IgD-negative memory B cell (primary cell): ENCODE data around the gene EPS8L2. TPM values are rescaled to one million over a fixed set of nuclear protein-coding genes. Genes with fewer than 3 reads are reported as not detected.
"Not testable (repeated sequence)": the region's sequence is repeated elsewhere in the genome, so short reads cannot be mapped to it uniquely, and the experiment has no call there.

ENCODE experiments used
- H3K27ac Mint-ChIP-seq, 3 donors: one replicate each; pipeline ENCODE4 v1.8.0; 2020 to 2022; ENCODE audit warnings: mild to moderate bottlenecking in 3 of 3, mixed read lengths in 3 of 3, moderate library complexity in 1 of 3
- H3K27me3 Mint-ChIP-seq: one replicate; pipeline ENCODE4 v1.8.0; 2021; ENCODE audit warnings: mixed read lengths
- H3K36me3 Mint-ChIP-seq: one replicate; pipeline ENCODE4 v1.8.0; 2020; ENCODE audit warnings: mild to moderate bottlenecking, mixed read lengths
- H3K4me1 Mint-ChIP-seq, 3 donors: one replicate each; pipeline ENCODE4 v1.8.0; 2020 to 2022; ENCODE audit warnings: mixed read lengths in 3 of 3, mild to moderate bottlenecking in 1 of 3
- H3K4me3 Mint-ChIP-seq, 4 donors: one replicate each; pipeline ENCODE4 v1.8.0; 2020 to 2022; ENCODE audit warnings: mild to moderate bottlenecking in 4 of 4, mixed read lengths in 4 of 4, moderate library complexity in 3 of 4
- H3K9me3 Mint-ChIP-seq, 3 donors: one replicate each; pipeline ENCODE4 v1.8.0; 2020 to 2021; ENCODE audit warnings: mixed read lengths in 3 of 3, mild to moderate bottlenecking in 1 of 3
- polyA plus RNA-seq: library from polyadenylated mRNA; unstranded; fragments of 300-500 nt; fragmentation: Illumina TruSeq; gene quantifications from one replicate; pipeline ENCODE4 v1.2.3, GENCODE V29; 2021

Gene EPS8L2
- polyA plus RNA-seq, 1 donor from 2014 or later = 17.3 TPM

- Mint-ChIP-seq H3K27me3 (peaks cover 11% of the 10 kb centered on the region), H3K4me3 (peak overlapping the region in 2 of 4 donors; percentile 37 to 91), H3K4me1 (peaks cover 7 to 12% (median 11%) of the 10 kb centered on the region in 3 donors), H3K27ac (peak overlapping the region in 1 of 3 donors; percentile 83), H3K36me3 (no peaks in the 10 kb centered on the region), H3K9me3 (peaks cover 0 to 3% (median 0%) of the 10 kb centered on the region in 3 donors)
Observed at GRCh38 chr11:722346-722811, 16.3 kb downstream of the EPS8L2 start.

GRCh38 chr11:723120-723883 lies 17.3 kb downstream of the EPS8L2 start:
- H3K4me3 Mint-ChIP-seq = peak overlapping the region; percentile 78 to 97 (median 92)
- H3K36me3 Mint-ChIP-seq = no peaks in the 10 kb centered on the region
- H3K27me3 Mint-ChIP-seq = peaks cover 11% of the 10 kb centered on the region
- peak overlapping the region in 2 of 3 donors; percentile 31 to 85 for H3K27ac Mint-ChIP-seq
- peaks cover 7 to 12% (median 11%) of the 10 kb centered on the region in 3 donors for H3K4me1 Mint-ChIP-seq
- peaks cover 0 to 3% (median 0%) of the 10 kb centered on the region in 3 donors for H3K9me3 Mint-ChIP-seq

- Mint-ChIP-seq H3K4me3 (peak overlapping the region in 3 of 4 donors; percentile 28 to 89 (median 32)), H3K36me3 (no peaks in the 10 kb centered on the region), H3K27ac (no peak overlapping the region), H3K27me3 (peaks cover 11% of the 10 kb centered on the region), H3K4me1 (peaks cover 7 to 12% (median 11%) of the 10 kb centered on the region in 3 donors), H3K9me3 (peaks cover 0 to 2% (median 0%) of the 10 kb centered on the region in 3 donors)
Observed at GRCh38 chr11:724049-724777, 18.2 kb downstream of the EPS8L2 start.

GRCh38 chr11:724778-725386 lies 18.9 kb downstream of the EPS8L2 start:
- no peaks in the 10 kb centered on the region for H3K36me3 Mint-ChIP-seq

GRCh38 chr11:725624-726202 lies 19.7 kb downstream of the EPS8L2 start:
- Mint-ChIP-seq H3K4me1 (peaks cover 7 to 13% (median 12%) of the 10 kb centered on the region in 3 donors), H3K27ac (no peak overlapping the region), H3K9me3 (peaks cover 0 to 1% (median 0%) of the 10 kb centered on the region in 3 donors), H3K27me3 (peaks cover 5% of the 10 kb centered on the region), H3K4me3 (peak overlapping the region in 3 of 4 donors; percentile 49 to 76 (median 73)), H3K36me3 (no peaks in the 10 kb centered on the region)

More at GRCh38 chr11:724778-725386, 18.9 kb downstream of the EPS8L2 start:
- no peak overlapping the region for H3K27ac Mint-ChIP-seq
- H3K4me3 Mint-ChIP-seq = peak overlapping the region; percentile 28 to 89 (median 36)
- H3K9me3 Mint-ChIP-seq = peaks cover 0 to 1% (median 0%) of the 10 kb centered on the region in 3 donors
- peaks cover 7 to 12% (median 12%) of the 10 kb centered on the region in 3 donors for H3K4me1 Mint-ChIP-seq
- H3K27me3 Mint-ChIP-seq = peaks cover 9% of the 10 kb centered on the region

- Mint-ChIP-seq H3K4me1 (peaks cover 5 to 10% (median 8%) of the 10 kb centered on the region in 3 donors), H3K9me3 (no peaks in the 10 kb centered on the region), H3K4me3 (peak overlapping the region; percentile 32 to 80 (median 74)), H3K27ac (no peak overlapping the region), H3K27me3 (peaks cover 3% of the 10 kb centered on the region), H3K36me3 (no peaks in the 10 kb centered on the region)
Observed at GRCh38 chr11:726278-727220, 20.5 kb downstream of the EPS8L2 start.

GRCh38 chr11:727281-727701 lies 21.3 kb downstream of the EPS8L2 start:
- Mint-ChIP-seq H3K9me3 (no peaks in the 10 kb centered on the region), H3K27me3 (peaks cover 3% of the 10 kb centered on the region), H3K4me3 (peak overlapping the region in 3 of 4 donors; percentile 23 to 80 (median 29)), H3K36me3 (no peaks in the 10 kb centered on the region), H3K4me1 (peaks cover 4 to 10% (median 6%) of the 10 kb centered on the region in 3 donors), H3K27ac (no peak overlapping the region)

GRCh38 chr11:727859-728748 lies 22.1 kb downstream of the EPS8L2 start:
- peaks cover 3 to 9% (median 4%) of the 10 kb centered on the region in 3 donors for H3K4me1 Mint-ChIP-seq
- H3K27ac Mint-ChIP-seq = no peak overlapping the region
- no peaks in the 10 kb centered on the region for H3K36me3 Mint-ChIP-seq
- peak overlapping the region in 1 of 4 donors; percentile 29 for H3K4me3 Mint-ChIP-seq
- H3K9me3 Mint-ChIP-seq = no peaks in the 10 kb centered on the region
- peaks cover 1% of the 10 kb centered on the region for H3K27me3 Mint-ChIP-seq

- peaks cover 0 to 5% (median 0%) of the 10 kb centered on the region in 3 donors for H3K4me1 Mint-ChIP-seq
- H3K4me3 Mint-ChIP-seq = peak overlapping the region in 1 of 4 donors; percentile 38
- H3K9me3 Mint-ChIP-seq = no peaks in the 10 kb centered on the region
- peaks cover 1% of the 10 kb centered on the region for H3K27me3 Mint-ChIP-seq
- H3K36me3 Mint-ChIP-seq = no peaks in the 10 kb centered on the region
- no peak overlapping the region for H3K27ac Mint-ChIP-seq
Observed at GRCh38 chr11:728901-729491, 23.0 kb downstream of the EPS8L2 start.

GRCh38 chr11:729492-730074 lies 23.6 kb downstream of the EPS8L2 start:
- Mint-ChIP-seq H3K4me1 (peaks cover 0 to 5% (median 0%) of the 10 kb centered on the region in 3 donors), H3K4me3 (no peak overlapping the region), H3K9me3 (no peaks in the 10 kb centered on the region), H3K36me3 (no peaks in the 10 kb centered on the region), H3K27me3 (peaks cover 1% of the 10 kb centered on the region), H3K27ac (peak overlapping the region in 1 of 3 donors; percentile 25)

- H3K4me3 Mint-ChIP-seq = no peak overlapping the region
- no peak overlapping the region for H3K27ac Mint-ChIP-seq
- H3K9me3 Mint-ChIP-seq = no peaks in the 10 kb centered on the region
- H3K36me3 Mint-ChIP-seq = peaks cover 1% of the 10 kb centered on the region
- H3K4me1 Mint-ChIP-seq = peaks cover 11 to 12% (median 11%) of the 10 kb centered on the region in 3 donors
- peaks cover 13% of the 10 kb centered on the region for H3K27me3 Mint-ChIP-seq
Observed at GRCh38 chr11:733072-733471, 27.0 kb downstream of the EPS8L2 start.

GRCh38 chr11:734541-734940 lies 28.5 kb downstream of the EPS8L2 start:
- H3K36me3 Mint-ChIP-seq, H3K27ac Mint-ChIP-seq, H3K4me3 Mint-ChIP-seq, H3K9me3 Mint-ChIP-seq: not testable (repeated sequence)
- peaks cover 12 to 15% (median 12%) of the 10 kb centered on the region in 3 donors for H3K4me1 Mint-ChIP-seq
- H3K27me3 Mint-ChIP-seq = peaks cover 20% of the 10 kb centered on the region
